ENCODE data around the gene RIPOR3.
A peak's percentile ranks its signal among the peaks of the same experiment; 100 is the strongest.

RIPOR3 gene

GRCh38 chr20:50589548-50590347, 101.6 kb downstream of the RIPOR3 start:
- no peak for DNase-seq (ENCODE audit: low spot score)
- no peak for TF ChIP-seq CTCF (IDR thresholded peaks at IDR 0.05; ENCODE audit: extremely low read depth, missing control alignments)

GRCh38 chr20:50588034-50588736, 103.2 kb downstream of the RIPOR3 start:
- DNase-seq (ENCODE audit: low spot score) = peak; percentile 85
- TF ChIP-seq CTCF (IDR thresholded peaks at IDR 0.05; ENCODE audit: extremely low read depth, missing control alignments) = peak; percentile 89

- DNase-seq (ENCODE audit: low spot score) = no peak
- no peak for TF ChIP-seq CTCF (IDR thresholded peaks at IDR 0.05; ENCODE audit: extremely low read depth, missing control alignments)
These were observed 103.9 kb downstream of the RIPOR3 start for GRCh38 chr20:50587291-50587961.

GRCh38 chr20:50586531-50587232, 104.7 kb downstream of the RIPOR3 start:
- TF ChIP-seq CTCF (IDR thresholded peaks at IDR 0.05; ENCODE audit: extremely low read depth, missing control alignments) = no peak
- DNase-seq (ENCODE audit: low spot score) = no peak

- no peak for TF ChIP-seq CTCF (IDR thresholded peaks at IDR 0.05; ENCODE audit: extremely low read depth, missing control alignments)
- no peak for DNase-seq (ENCODE audit: low spot score)
These were observed 105.7 kb downstream of the RIPOR3 start for GRCh38 chr20:50585678-50586077.

- no peak for TF ChIP-seq CTCF (IDR thresholded peaks at IDR 0.05; ENCODE audit: extremely low read depth, missing control alignments)
- DNase-seq (ENCODE audit: low spot score) = no peak
These were observed 106.1 kb downstream of the RIPOR3 start for GRCh38 chr20:50585214-50585613.

All from GM20000 (cell line).